ENCODE results near the gene AMIGO3. TPM values are rescaled to one million over a fixed set of nuclear protein-coding genes. Genes with fewer than 3 reads are reported as not detected.

The AMIGO3 gene
- total and polyA plus RNA-seq, 4 donors: 0.11 to 1.1 TPM; not detected in 2

DNA sequence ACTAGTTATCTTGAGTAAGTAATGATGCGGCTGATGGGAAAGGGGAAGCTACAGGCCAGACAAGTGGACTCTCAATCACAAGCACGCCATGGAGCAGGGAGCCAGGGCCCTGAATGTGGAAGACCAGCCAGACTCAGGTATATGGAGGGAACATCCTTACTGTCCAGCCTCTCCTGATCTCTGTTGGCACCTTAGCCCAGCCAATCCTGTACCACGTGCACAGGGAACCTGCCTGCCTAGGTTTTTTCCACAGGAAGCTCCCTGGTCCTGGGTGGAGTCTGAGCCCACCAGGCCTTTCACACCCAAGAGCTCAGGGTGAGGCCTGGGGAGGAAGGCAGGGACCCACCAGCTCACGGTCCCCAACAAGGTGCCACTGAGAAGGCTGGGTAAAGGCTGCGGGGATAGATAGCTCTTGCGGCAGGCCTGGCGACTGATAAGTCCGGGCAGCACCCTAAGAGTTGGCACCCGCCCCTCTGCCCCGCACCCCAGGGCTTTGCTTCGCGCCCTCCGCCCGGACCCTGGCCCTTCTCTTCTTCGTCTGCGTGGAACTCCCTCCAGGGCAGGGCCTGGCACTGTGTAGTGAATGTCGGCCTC, 46.3 kb downstream of the AMIGO3 start:
- H3K27ac ChIP-seq (ENCODE audit: low read depth in 1 of 2, low read length in 2 of 2): peak overlapping the region; percentile 84 to 91
- no peaks in the 10 kb centered on the region for H3K9me3 ChIP-seq (ENCODE audit: control insufficient read depth in 4 of 4, low read length in 3 of 4)
- H3K36me3 ChIP-seq (ENCODE audit: control insufficient read depth in 4 of 4, insufficient read depth in 3 of 4, low read depth in 1 of 4, low read length in 3 of 4): peaks cover 4 to 18% (median 9%) of the 10 kb centered on the region in 4 donors
- H3K4me1 ChIP-seq (ENCODE audit: control insufficient read depth in 4 of 4, insufficient read depth in 4 of 4, low read length in 3 of 4): peaks cover 32 to 68% (median 50%) of the 10 kb centered on the region in 4 donors
- 21% methylated on average over 17 of the region's 17 CpGs for WGBS
- H3K9ac ChIP-seq (ENCODE audit: low read depth in 1 of 2, low read length in 2 of 2): peak overlapping the region; percentile 2 to 8
- H3K4me3 ChIP-seq (ENCODE audit: low read depth in 1 of 3, low read length in 3 of 3): peak overlapping the region; percentile 48 to 76 (median 66)
- DNase-seq (ENCODE audit: low spot score): peak; percentile 83
- TF ChIP-seq ATF3 (IDR thresholded peaks at IDR 0.05) (no peak), HNF4A (conservative IDR thresholded peaks at IDR 0.05) (peak in 1 of 2 donors; percentile 4)
- no peaks in the 10 kb centered on the region for H3K27me3 ChIP-seq (ENCODE audit: control insufficient read depth in 4 of 4, insufficient read depth in 4 of 4, low read length in 3 of 4)

GRCh38 chr3:49671291-49672288, 47.9 kb downstream of the AMIGO3 start:
- Histone ChIP-seq H3K27ac (ENCODE audit: low read depth in 1 of 2, low read length in 2 of 2) (peak overlapping the region; percentile 57 to 81), H3K4me1 (ENCODE audit: control insufficient read depth in 4 of 4, insufficient read depth in 4 of 4, low read length in 3 of 4) (peaks cover 39 to 84% (median 66%) of the 10 kb centered on the region in 4 donors), H3K9ac (ENCODE audit: low read depth in 1 of 2, low read length in 2 of 2) (peak overlapping the region in 1 of 2 donors; percentile 24), H3K27me3 (ENCODE audit: control insufficient read depth in 4 of 4, insufficient read depth in 4 of 4, low read length in 3 of 4) (no peaks in the 10 kb centered on the region), H3K36me3 (ENCODE audit: control insufficient read depth in 4 of 4, insufficient read depth in 3 of 4, low read depth in 1 of 4, low read length in 3 of 4) (peaks cover 0 to 8% (median 5%) of the 10 kb centered on the region in 4 donors), H3K9me3 (ENCODE audit: control insufficient read depth in 4 of 4, low read length in 3 of 4) (no peaks in the 10 kb centered on the region), H3K4me3 (ENCODE audit: low read depth in 1 of 3, low read length in 3 of 3) (no peak overlapping the region)
- 21% methylated on average over 11 of the region's 11 CpGs for WGBS
- TF ChIP-seq YY1 (IDR thresholded peaks at IDR 0.05) (peak; percentile 55), RXRA (IDR thresholded peaks at IDR 0.05) (peak; percentile 99), REST (IDR thresholded peaks at IDR 0.05) (peak; percentile 45), GABPA (IDR thresholded peaks at IDR 0.05 in 1 of 2, conservative IDR thresholded peaks at IDR 0.05 in 1 of 2) (no peak), FOXA1 (IDR thresholded peaks at IDR 0.05) (peak; percentile 34), MAX (IDR thresholded peaks at IDR 0.05) (peak; percentile 86), HNF4G (IDR thresholded peaks at IDR 0.05) (peak; percentile 49), ATF3 (IDR thresholded peaks at IDR 0.05) (no peak), ZBTB33 (IDR thresholded peaks at IDR 0.05) (peak; percentile 36), FOXA2 (IDR thresholded peaks at IDR 0.05) (peak; percentile 60), RAD21 (IDR thresholded peaks at IDR 0.05) (peak; percentile 93 to 96), TAF1 (conservative IDR thresholded peaks at IDR 0.05) (no peak), NR2F2 (IDR thresholded peaks at IDR 0.05) (peak; percentile 25), JUND (IDR thresholded peaks at IDR 0.05) (peak in 1 of 2 donors; percentile 41), SP1 (IDR thresholded peaks at IDR 0.05) (peak; percentile 89), EGR1 (IDR thresholded peaks at IDR 0.05; ENCODE audit: low read depth in 2 of 2) (peak in 1 of 2 donors; percentile 12), HNF4A (conservative IDR thresholded peaks at IDR 0.05) (peak; percentile 88 to 89)
- TF ChIP-seq, protein P1, sequence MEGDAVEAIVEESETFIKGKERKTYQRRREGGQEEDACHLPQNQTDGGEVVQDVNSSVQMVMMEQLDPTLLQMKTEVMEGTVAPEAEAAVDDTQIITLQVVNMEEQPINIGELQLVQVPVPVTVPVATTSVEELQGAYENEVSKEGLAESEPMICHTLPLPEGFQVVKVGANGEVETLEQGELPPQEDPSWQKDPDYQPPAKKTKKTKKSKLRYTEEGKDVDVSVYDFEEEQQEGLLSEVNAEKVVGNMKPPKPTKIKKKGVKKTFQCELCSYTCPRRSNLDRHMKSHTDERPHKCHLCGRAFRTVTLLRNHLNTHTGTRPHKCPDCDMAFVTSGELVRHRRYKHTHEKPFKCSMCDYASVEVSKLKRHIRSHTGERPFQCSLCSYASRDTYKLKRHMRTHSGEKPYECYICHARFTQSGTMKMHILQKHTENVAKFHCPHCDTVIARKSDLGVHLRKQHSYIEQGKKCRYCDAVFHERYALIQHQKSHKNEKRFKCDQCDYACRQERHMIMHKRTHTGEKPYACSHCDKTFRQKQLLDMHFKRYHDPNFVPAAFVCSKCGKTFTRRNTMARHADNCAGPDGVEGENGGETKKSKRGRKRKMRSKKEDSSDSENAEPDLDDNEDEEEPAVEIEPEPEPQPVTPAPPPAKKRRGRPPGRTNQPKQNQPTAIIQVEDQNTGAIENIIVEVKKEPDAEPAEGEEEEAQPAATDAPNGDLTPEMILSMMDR (IDR thresholded peaks at IDR 0.05; ENCODE audit: low read depth, low read length, missing input control): peak; percentile 94
- peak; percentile 84 for DNase-seq (ENCODE audit: low spot score)
